GM12892 (cell line): ENCODE data around the gene SEPTIN1.

Source experiments
- DNase-seq: peaks from one replicate; pipeline ENCODE4 v3.0.0; 2011; ENCODE audit not compliant: insufficient read length
- FAIRE-seq: peaks from 2 replicates; lab custom pipeline; 2011; peaks lifted over from hg19 to GRCh38; lab: Jason Lieb, UNC
- POLR2A ChIP-seq: IDR thresholded peaks from 2 replicates; pipeline ENCODE4 v1.6.1; 2011; ENCODE audit warnings: low read depth, low read length, control low read depth
- POLR2AphosphoS5 ChIP-seq: IDR thresholded peaks from 2 replicates; pipeline ENCODE4 v1.6.1; 2011; ENCODE audit warnings: low read depth, low read length, control low read depth
- TAF1 ChIP-seq: IDR thresholded peaks from 2 replicates; pipeline ENCODE4 v1.6.1; 2011; ENCODE audit warnings: low read depth, mild to moderate bottlenecking, control low read depth, low read length, borderline replicate concordance

SEPTIN1 gene

GRCh38 chr16:30416047-30416603 lies 33.8 kb upstream of the SEPTIN1 start:
- FAIRE-seq = no peak
- TF ChIP-seq POLR2A (no peak), POLR2AphosphoS5 (no peak), TAF1 (no peak)
- DNase-seq = no peak

- no peak for DNase-seq
- no peak for TF ChIP-seq POLR2AphosphoS5
- TF ChIP-seq TAF1 = no peak
- no peak for TF ChIP-seq POLR2A
- no peak for FAIRE-seq
Observed at GRCh38 chr16:30414159-30414558, 31.8 kb upstream of the SEPTIN1 start.

- FAIRE-seq = no peak
- TF ChIP-seq POLR2AphosphoS5 (no peak), POLR2A (no peak), TAF1 (no peak)
- DNase-seq = no peak
Observed at GRCh38 chr16:30413112-30413806, 30.9 kb upstream of the SEPTIN1 start.

- TF ChIP-seq POLR2AphosphoS5 (no peak), POLR2A (no peak), TAF1 (no peak)
- FAIRE-seq = peak; percentile 78
- DNase-seq = peak; percentile 82
Observed at GRCh38 chr16:30409125-30410060, 27.0 kb upstream of the SEPTIN1 start.

GRCh38 chr16:30407804-30408534 lies 25.6 kb upstream of the SEPTIN1 start:
- FAIRE-seq = no peak
- no peak for DNase-seq
- TF ChIP-seq POLR2A = no peak
- TF ChIP-seq TAF1 = no peak
- TF ChIP-seq POLR2AphosphoS5 = no peak

GRCh38 chr16:30407102-30407803 lies 24.9 kb upstream of the SEPTIN1 start, which contains the start of gene ZNF771:
Gene ZNF771, plus strand, starts transcription at chr16:30407606. Its CDS starts 448 bp downstream, at chr16:30408054.
- TF ChIP-seq POLR2A (peak; percentile 81), POLR2AphosphoS5 (peak; percentile 66; the same call in 1 of the 2 replicates), TAF1 (peak; percentile 45; the same call in 1 of the 2 replicates)
- FAIRE-seq = peak; percentile 78
- DNase-seq = peak; percentile 91

- FAIRE-seq (no peak), DNase-seq (no peak)
- no peak for TF ChIP-seq TAF1
- no peak for TF ChIP-seq POLR2AphosphoS5
- TF ChIP-seq POLR2A = no peak
Observed at GRCh38 chr16:30406795-30407101, 24.4 kb upstream of the SEPTIN1 start.

GRCh38 chr16:30401768-30402425 lies 19.5 kb upstream of the SEPTIN1 start:
- no peak for FAIRE-seq

GRCh38 chr16:30399435-30400186 lies 17.2 kb upstream of the SEPTIN1 start:
- FAIRE-seq (peak; percentile 66), DNase-seq (no peak)
- TF ChIP-seq TAF1 = no peak
- no peak for TF ChIP-seq POLR2A
- no peak for TF ChIP-seq POLR2AphosphoS5

More at GRCh38 chr16:30401768-30402425, 19.5 kb upstream of the SEPTIN1 start:
- no peak for DNase-seq
- TF ChIP-seq POLR2AphosphoS5 (no peak), POLR2A (no peak), TAF1 (no peak)
